Measurements from ENCODE around the gene HLX.

DNA sequence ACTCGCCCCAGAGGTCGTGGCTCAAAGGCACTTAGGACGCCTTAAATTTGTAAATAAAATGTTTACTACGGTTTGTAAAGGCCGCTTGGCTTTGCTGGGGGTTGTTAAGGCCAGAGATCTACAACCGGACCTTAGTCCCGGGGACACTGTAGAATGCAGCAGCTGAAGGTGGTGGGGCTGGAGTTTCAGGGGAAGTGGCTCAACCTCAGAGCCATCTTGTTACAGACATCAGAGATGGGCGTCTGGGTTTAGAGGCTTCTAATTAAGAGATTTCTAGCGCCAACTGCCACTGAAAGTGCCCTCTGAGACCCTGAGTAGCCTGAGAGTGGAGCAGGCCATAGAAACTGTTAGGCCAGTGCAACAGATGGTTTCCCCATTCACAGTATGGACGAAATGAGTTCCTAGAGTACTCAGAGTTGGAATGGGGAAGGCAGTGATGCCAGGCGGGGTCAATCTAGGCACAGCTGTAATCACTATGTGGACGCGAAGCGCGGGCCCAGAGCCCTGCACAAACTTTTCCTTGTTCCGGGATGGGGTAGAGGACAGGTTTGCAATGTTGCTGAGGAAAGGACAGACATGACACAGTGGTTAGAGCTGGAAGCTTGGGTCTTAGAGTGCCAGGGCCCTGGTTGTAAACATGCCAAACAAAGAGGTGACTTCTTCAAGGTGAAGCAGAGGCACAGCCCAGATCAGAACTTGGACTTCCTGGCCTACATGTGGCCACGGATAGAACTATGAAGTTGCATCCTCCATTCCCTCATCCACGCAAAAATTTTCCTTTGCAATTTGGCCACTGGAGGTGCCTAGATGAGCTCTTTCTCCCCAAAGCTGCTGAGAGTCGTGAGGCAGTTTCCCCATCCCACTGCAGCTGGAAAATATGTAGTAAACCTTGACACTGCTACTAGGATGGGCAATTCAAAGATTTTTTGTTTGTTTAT is 6.0 kb downstream of the HLX start:
- no peak for TF ChIP-seq POLR2A (IDR thresholded peaks at IDR 0.05)
- TF ChIP-seq, protein P1, sequence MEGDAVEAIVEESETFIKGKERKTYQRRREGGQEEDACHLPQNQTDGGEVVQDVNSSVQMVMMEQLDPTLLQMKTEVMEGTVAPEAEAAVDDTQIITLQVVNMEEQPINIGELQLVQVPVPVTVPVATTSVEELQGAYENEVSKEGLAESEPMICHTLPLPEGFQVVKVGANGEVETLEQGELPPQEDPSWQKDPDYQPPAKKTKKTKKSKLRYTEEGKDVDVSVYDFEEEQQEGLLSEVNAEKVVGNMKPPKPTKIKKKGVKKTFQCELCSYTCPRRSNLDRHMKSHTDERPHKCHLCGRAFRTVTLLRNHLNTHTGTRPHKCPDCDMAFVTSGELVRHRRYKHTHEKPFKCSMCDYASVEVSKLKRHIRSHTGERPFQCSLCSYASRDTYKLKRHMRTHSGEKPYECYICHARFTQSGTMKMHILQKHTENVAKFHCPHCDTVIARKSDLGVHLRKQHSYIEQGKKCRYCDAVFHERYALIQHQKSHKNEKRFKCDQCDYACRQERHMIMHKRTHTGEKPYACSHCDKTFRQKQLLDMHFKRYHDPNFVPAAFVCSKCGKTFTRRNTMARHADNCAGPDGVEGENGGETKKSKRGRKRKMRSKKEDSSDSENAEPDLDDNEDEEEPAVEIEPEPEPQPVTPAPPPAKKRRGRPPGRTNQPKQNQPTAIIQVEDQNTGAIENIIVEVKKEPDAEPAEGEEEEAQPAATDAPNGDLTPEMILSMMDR (IDR thresholded peaks at IDR 0.05) = no peak
- no peak for TF ChIP-seq EP300 (IDR thresholded peaks at IDR 0.05)

Data from tibial nerve (tissue), 4 donors.